ENCODE measurements around the gene IDI2. TPM values are rescaled to one million over a fixed set of nuclear protein-coding genes. Genes with fewer than 3 reads are reported as not detected.

Gene IDI2
- total RNA-seq, 1 experiment from 2014 or later, result not detected

GRCh38 chr10:1056326-1057105 lies 30.9 kb upstream of the IDI2 start, which contains the start of gene WDR37:
Gene WDR37 (plus strand): TSS chr10:1056385. CDS start chr10:1072156, 15,771 bp downstream.
- CTCF ChIA-PET, result no interaction called here
- TF ChIP-seq CTCF (IDR thresholded peaks at IDR 0.05; ENCODE audit: unreplicated experiment), result no peak
- H3K36me3 Mint-ChIP-seq (ENCODE audit: insufficient read depth, unreplicated experiment), result peaks cover 27% of the 10 kb centered on the region

GRCh38 chr10:1054684-1055083 lies 29.0 kb upstream of the IDI2 start:
- CTCF ChIA-PET, result interaction anchor here (0.9 kb wide), 1 partner anchor 11 kb away, joined by 7 read pairs; no protein-coding TSS in a partner anchor
- Mint-ChIP-seq H3K27me3 (ENCODE audit: insufficient read depth, unreplicated experiment) (no peaks in the 10 kb centered on the region), H3K4me3 (ENCODE audit: unreplicated experiment) (peak overlapping the region; percentile 99), H3K4me1 (ENCODE audit: insufficient read depth, unreplicated experiment) (peaks cover 25% of the 10 kb centered on the region), H3K27ac (ENCODE audit: low read depth, unreplicated experiment) (peak overlapping the region; percentile 95), H3K9me3 (ENCODE audit: unreplicated experiment) (no peaks in the 10 kb centered on the region), H3K36me3 (ENCODE audit: insufficient read depth, unreplicated experiment) (peaks cover 21% of the 10 kb centered on the region)
- intact Hi-C loops (cut with micrococcal nuclease), result no loop called here
- DNase-seq (ENCODE audit: unreplicated experiment), result peak; percentile 55
- POLR2A ChIA-PET, result interaction anchor here (0.6 to 11.5 kb wide), 6 partner anchors 11 to 681 kb away, joined by 3 to 217 read pairs (median 15); partner anchors contain the start of gene GTPBP4
- no TSS peak for BruUV-seq (replicated peaks)
- TF ChIP-seq CTCF (IDR thresholded peaks at IDR 0.05; ENCODE audit: unreplicated experiment), result no peak

More at GRCh38 chr10:1056326-1057105, 30.9 kb upstream of the IDI2 start, which contains the start of gene WDR37:
- Mint-ChIP-seq H3K4me3 (ENCODE audit: unreplicated experiment) (peak within 1 kb of the TSS; percentile 99), H3K9me3 (ENCODE audit: unreplicated experiment) (no peaks in the 10 kb centered on the region), H3K4me1 (ENCODE audit: insufficient read depth, unreplicated experiment) (peaks cover 30% of the 10 kb centered on the region), H3K27ac (ENCODE audit: low read depth, unreplicated experiment) (peak within 1 kb of the TSS; percentile 95), H3K27me3 (ENCODE audit: insufficient read depth, unreplicated experiment) (no peaks in the 10 kb centered on the region)
- BruUV-seq (replicated peaks), result no TSS peak
- intact Hi-C loops (cut with micrococcal nuclease), result no loop called here
- peak; percentile 87 for DNase-seq (ENCODE audit: unreplicated experiment)
- POLR2A ChIA-PET, result interaction anchor here (0.6 to 11.5 kb wide), 11 partner anchors 9 to 128 kb away, joined by 3 to 217 read pairs (median 6); partner anchors contain the start of genes GTPBP4 and LARP4B

- Mint-ChIP-seq H3K27me3 (ENCODE audit: insufficient read depth, unreplicated experiment) (no peaks in the 10 kb centered on the region), H3K4me3 (ENCODE audit: unreplicated experiment) (peak overlapping the region; percentile 88), H3K9me3 (ENCODE audit: unreplicated experiment) (no peaks in the 10 kb centered on the region), H3K4me1 (ENCODE audit: insufficient read depth, unreplicated experiment) (peaks cover 32% of the 10 kb centered on the region), H3K27ac (ENCODE audit: low read depth, unreplicated experiment) (peak overlapping the region; percentile 99), H3K36me3 (ENCODE audit: insufficient read depth, unreplicated experiment) (peaks cover 21% of the 10 kb centered on the region)
- ChIA-PET CTCF (interaction anchor here (0.5 to 1.3 kb wide), 5 partner anchors 9 to 370 kb away, joined by 3 to 5 read pairs (median 5); no protein-coding TSS in a partner anchor), POLR2A (interaction anchor here (0.6 to 11.5 kb wide), 7 partner anchors 9 to 639 kb away, joined by 4 to 217 read pairs (median 46); partner anchors contain the start of genes GTPBP4 and LARP4B)
- peak; percentile 71 for DNase-seq (ENCODE audit: unreplicated experiment)
- no TSS peak for BruUV-seq (replicated peaks)
- intact Hi-C loops (cut with micrococcal nuclease), result no loop called here
- TF ChIP-seq CTCF (IDR thresholded peaks at IDR 0.05; ENCODE audit: unreplicated experiment), result no peak
Measured at GRCh38 chr10:1050554-1050953, 24.9 kb upstream of the IDI2 start.

GRCh38 chr10:1050145-1050544 lies 24.5 kb upstream of the IDI2 start:
- BruUV-seq (replicated peaks), result no TSS peak
- peak overlapping the region; percentile 88 for H3K4me3 Mint-ChIP-seq (ENCODE audit: unreplicated experiment)
- CTCF ChIA-PET, result interaction anchor here (0.5 to 1.3 kb wide), 6 partner anchors 8 to 370 kb away, joined by 3 to 5 read pairs (median 4); no protein-coding TSS in a partner anchor
- peaks cover 36% of the 10 kb centered on the region for H3K4me1 Mint-ChIP-seq (ENCODE audit: insufficient read depth, unreplicated experiment)
- peak; percentile 30 for DNase-seq (ENCODE audit: unreplicated experiment)
- peak overlapping the region; percentile 99 for H3K27ac Mint-ChIP-seq (ENCODE audit: low read depth, unreplicated experiment)
- no peaks in the 10 kb centered on the region for H3K27me3 Mint-ChIP-seq (ENCODE audit: insufficient read depth, unreplicated experiment)
- POLR2A ChIA-PET, result interaction anchor here (0.6 to 11.5 kb wide), 14 partner anchors 8 to 666 kb away, joined by 3 to 217 read pairs (median 8); partner anchors contain the start of genes GTPBP4 and LARP4B
- intact Hi-C loops (cut with micrococcal nuclease), result no loop called here
- no peak for TF ChIP-seq CTCF (IDR thresholded peaks at IDR 0.05; ENCODE audit: unreplicated experiment)
- peaks cover 21% of the 10 kb centered on the region for H3K36me3 Mint-ChIP-seq (ENCODE audit: insufficient read depth, unreplicated experiment)
- no peaks in the 10 kb centered on the region for H3K9me3 Mint-ChIP-seq (ENCODE audit: unreplicated experiment)

Data from MCF 10A (cell line).